ENCODE data around the gene PLA2G4D. TPM values are rescaled to one million over a fixed set of nuclear protein-coding genes. Genes with fewer than 3 reads are reported as not detected.

Gene PLA2G4D
- total RNA-seq, 1 donor = not detected

GRCh38 chr15:42128476-42128875 is 34.1 kb upstream of the PLA2G4D start:
- DNase-seq (ENCODE audit: insufficient read length, low spot score, missing footprints) = no peak
- Histone ChIP-seq H3K4me3 (ENCODE audit: insufficient read depth, low read length) (no peak overlapping the region), H2AFZ (ENCODE audit: low read length) (no peak overlapping the region), H4K20me1 (ENCODE audit: insufficient read depth, low read length) (no peaks in the 10 kb centered on the region), H3K4me2 (ENCODE audit: insufficient read depth, low read length) (no peak overlapping the region), H3K36me3 (ENCODE audit: insufficient read depth, low read length) (no peaks in the 10 kb centered on the region), H3K27ac (ENCODE audit: low read depth, low read length) (no peak overlapping the region), H3K27me3 (ENCODE audit: insufficient read depth, low read length) (peaks cover 49% of the 10 kb centered on the region), H3K79me2 (ENCODE audit: insufficient read depth, low read length) (no peaks in the 10 kb centered on the region), H3K9me3 (ENCODE audit: low read depth, low read length) (no peaks in the 10 kb centered on the region), H3K4me1 (ENCODE audit: insufficient read depth, low read length) (no peaks in the 10 kb centered on the region)
- TF ChIP-seq CTCF (IDR thresholded peaks at IDR 0.05; ENCODE audit: extremely low read depth, low read depth, low read length) = no peak

- Histone ChIP-seq H2AFZ (ENCODE audit: low read length) (no peak overlapping the region), H3K4me1 (ENCODE audit: insufficient read depth, low read length) (no peaks in the 10 kb centered on the region), H3K4me3 (ENCODE audit: insufficient read depth, low read length) (no peak overlapping the region), H3K36me3 (ENCODE audit: insufficient read depth, low read length) (no peaks in the 10 kb centered on the region), H3K4me2 (ENCODE audit: insufficient read depth, low read length) (no peak overlapping the region), H3K27me3 (ENCODE audit: insufficient read depth, low read length) (peaks cover 45% of the 10 kb centered on the region), H3K79me2 (ENCODE audit: insufficient read depth, low read length) (no peaks in the 10 kb centered on the region), H4K20me1 (ENCODE audit: insufficient read depth, low read length) (no peaks in the 10 kb centered on the region), H3K27ac (ENCODE audit: low read depth, low read length) (no peak overlapping the region), H3K9me3 (ENCODE audit: low read depth, low read length) (no peaks in the 10 kb centered on the region)
- no peak for DNase-seq (ENCODE audit: insufficient read length, low spot score, missing footprints)
- no peak for TF ChIP-seq CTCF (IDR thresholded peaks at IDR 0.05; ENCODE audit: extremely low read depth, low read depth, low read length)
These were observed 29.2 kb upstream of the PLA2G4D start for GRCh38 chr15:42123546-42123945.

GRCh38 chr15:42121682-42122081 is 27.3 kb upstream of the PLA2G4D start:
- H3K27ac ChIP-seq (ENCODE audit: low read depth, low read length) = no peak overlapping the region
- H4K20me1 ChIP-seq (ENCODE audit: insufficient read depth, low read length) = no peaks in the 10 kb centered on the region
- H3K4me3 ChIP-seq (ENCODE audit: insufficient read depth, low read length) = no peak overlapping the region
- no peak for TF ChIP-seq CTCF (IDR thresholded peaks at IDR 0.05; ENCODE audit: extremely low read depth, low read depth, low read length)
- peaks cover 39% of the 10 kb centered on the region for H3K27me3 ChIP-seq (ENCODE audit: insufficient read depth, low read length)
- DNase-seq (ENCODE audit: insufficient read length, low spot score, missing footprints) = no peak
- no peaks in the 10 kb centered on the region for H3K79me2 ChIP-seq (ENCODE audit: insufficient read depth, low read length)
- no peaks in the 10 kb centered on the region for H3K4me1 ChIP-seq (ENCODE audit: insufficient read depth, low read length)
- no peaks in the 10 kb centered on the region for H3K36me3 ChIP-seq (ENCODE audit: insufficient read depth, low read length)
- no peak overlapping the region for H2AFZ ChIP-seq (ENCODE audit: low read length)
- no peak overlapping the region for H3K4me2 ChIP-seq (ENCODE audit: insufficient read depth, low read length)
- H3K9me3 ChIP-seq (ENCODE audit: low read depth, low read length) = no peaks in the 10 kb centered on the region

- Histone ChIP-seq H4K20me1 (ENCODE audit: insufficient read depth, low read length) (no peaks in the 10 kb centered on the region), H3K27me3 (ENCODE audit: insufficient read depth, low read length) (peaks cover 39% of the 10 kb centered on the region), H3K4me2 (ENCODE audit: insufficient read depth, low read length) (no peak overlapping the region), H3K4me3 (ENCODE audit: insufficient read depth, low read length) (no peak overlapping the region), H3K9me3 (ENCODE audit: low read depth, low read length) (peaks cover 4% of the 10 kb centered on the region), H3K4me1 (ENCODE audit: insufficient read depth, low read length) (no peaks in the 10 kb centered on the region), H3K36me3 (ENCODE audit: insufficient read depth, low read length) (no peaks in the 10 kb centered on the region), H3K27ac (ENCODE audit: low read depth, low read length) (no peak overlapping the region), H3K79me2 (ENCODE audit: insufficient read depth, low read length) (no peaks in the 10 kb centered on the region), H2AFZ (ENCODE audit: low read length) (no peak overlapping the region)
- no peak for TF ChIP-seq CTCF (IDR thresholded peaks at IDR 0.05; ENCODE audit: extremely low read depth, low read depth, low read length)
- no peak for DNase-seq (ENCODE audit: insufficient read length, low spot score, missing footprints)
These were observed 26.7 kb upstream of the PLA2G4D start for GRCh38 chr15:42121021-42121420.
